ENCODE data around the gene ANGPT4.

The ANGPT4 gene

GRCh38 chr20:848193-848592 lies 67.9 kb downstream of the ANGPT4 start:
- no peak overlapping the region for H3K4me3 ChIP-seq (ENCODE audit: low read depth, low read length)
- no peak for DNase-seq (ENCODE audit: low read depth)

GRCh38 chr20:846894-847278 lies 69.2 kb downstream of the ANGPT4 start:
- TF ChIP-seq CTCF (IDR thresholded peaks at IDR 0.05; ENCODE audit: low read depth, low read length) (no peak), MYC (IDR thresholded peaks at IDR 0.05; ENCODE audit: low read depth, low read length) (no peak), MAX (IDR thresholded peaks at IDR 0.05; ENCODE audit: low read depth, low read length) (no peak)
- DNase-seq (ENCODE audit: low read depth), result peak; percentile 82

More at GRCh38 chr20:848193-848592, 67.9 kb downstream of the ANGPT4 start:
- TF ChIP-seq CTCF (IDR thresholded peaks at IDR 0.05; ENCODE audit: low read depth, low read length) (no peak), POLR2A (IDR thresholded peaks at IDR 0.05; ENCODE audit: extremely low read depth, insufficient read length) (no peak), MAX (IDR thresholded peaks at IDR 0.05; ENCODE audit: low read depth, low read length) (no peak)

GRCh38 chr20:845941-846893 lies 69.9 kb downstream of the ANGPT4 start:
- TF ChIP-seq CTCF (IDR thresholded peaks at IDR 0.05; ENCODE audit: low read depth, low read length) (no peak), MYC (IDR thresholded peaks at IDR 0.05; ENCODE audit: low read depth, low read length) (no peak), POLR2A (IDR thresholded peaks at IDR 0.05; ENCODE audit: extremely low read depth, insufficient read length) (no peak), MAX (IDR thresholded peaks at IDR 0.05; ENCODE audit: low read depth, low read length) (no peak)
- no peak overlapping the region for H3K4me3 ChIP-seq (ENCODE audit: low read depth, low read length)

More at GRCh38 chr20:846894-847278, 69.2 kb downstream of the ANGPT4 start:
- H3K4me3 ChIP-seq (ENCODE audit: low read depth, low read length), result no peak overlapping the region

GRCh38 chr20:845226-845868 lies 70.8 kb downstream of the ANGPT4 start:
- no peak overlapping the region for H3K4me3 ChIP-seq (ENCODE audit: low read depth, low read length)
- no peak for DNase-seq (ENCODE audit: low read depth)
- TF ChIP-seq MAX (IDR thresholded peaks at IDR 0.05; ENCODE audit: low read depth, low read length) (no peak), CTCF (IDR thresholded peaks at IDR 0.05; ENCODE audit: low read depth, low read length) (no peak)

More at GRCh38 chr20:845941-846893, 69.9 kb downstream of the ANGPT4 start:
- DNase-seq (ENCODE audit: low read depth), result peak; percentile 64

GRCh38 chr20:844473-845225 lies 71.5 kb downstream of the ANGPT4 start:
- DNase-seq (ENCODE audit: low read depth), result peak; percentile 81
- no peak overlapping the region for H3K4me3 ChIP-seq (ENCODE audit: low read depth, low read length)
- TF ChIP-seq MYC (IDR thresholded peaks at IDR 0.05; ENCODE audit: low read depth, low read length) (no peak), MAX (IDR thresholded peaks at IDR 0.05; ENCODE audit: low read depth, low read length) (no peak), CTCF (IDR thresholded peaks at IDR 0.05; ENCODE audit: low read depth, low read length) (no peak), POLR2A (IDR thresholded peaks at IDR 0.05; ENCODE audit: extremely low read depth, insufficient read length) (no peak)
